Lung (tissue), 12 donors: ENCODE measurements around the gene DISC1. TPM values are rescaled to one million over a fixed set of nuclear protein-coding genes. Genes with fewer than 3 reads are reported as not detected.

Experiments
- ATAC-seq: fragments of 200-7000 bp; cut with Tn5 transposase; one replicate; pipeline ENCODE4 v1.9.1; 2020; ENCODE audit warnings: moderate number of reproducible peaks; ENCODE audit not compliant: insufficient read depth, low FRiP score
- DNase-seq, 3 donors: peaks; one replicate each; pipeline ENCODE4 v3.0.0-alpha.2; 2013 to 2017
- H3K27ac ChIP-seq, 2 donors: one replicate each; pipeline ENCODE4 v1.5.1; 2013; ENCODE audit warnings: mild to moderate bottlenecking in 2 of 2, moderate library complexity in 2 of 2, control low read depth in 1 of 2, inconsistent platforms in 1 of 2, low read depth in 1 of 2, low read length in 1 of 2
- H3K27me3 ChIP-seq, 3 donors: one replicate each; pipeline ENCODE4 v1.5.1; 2013; ENCODE audit warnings: low read length in 2 of 3; ENCODE audit not compliant: control insufficient read depth in 3 of 3, insufficient read depth in 3 of 3
- H3K36me3 ChIP-seq, 4 donors: one replicate each; pipeline ENCODE4 v1.5.1; 2013; ENCODE audit warnings: low read length in 4 of 4, mild to moderate bottlenecking in 1 of 4, moderate library complexity in 1 of 4; ENCODE audit not compliant: control insufficient read depth in 4 of 4, insufficient read depth in 4 of 4
- H3K4me1 ChIP-seq, 5 donors: one replicate each; pipeline ENCODE4 v1.5.1; 2013; ENCODE audit warnings: low read length in 5 of 5, mild to moderate bottlenecking in 2 of 5, moderate library complexity in 1 of 5; ENCODE audit not compliant: control insufficient read depth in 5 of 5, insufficient read depth in 5 of 5
- H3K4me3 ChIP-seq: one replicate; pipeline ENCODE4 v1.5.1; 2013; ENCODE audit warnings: mild to moderate bottlenecking, control low read depth, moderate library complexity
- H3K9ac ChIP-seq, 2 donors: one replicate each; pipeline ENCODE4 v1.5.1; 2013; ENCODE audit warnings: low read length in 2 of 2, control low read depth in 1 of 2; ENCODE audit not compliant: insufficient read depth in 1 of 2
- H3K9me3 ChIP-seq, 4 donors: one replicate each; pipeline ENCODE4 v1.5.1; 2013; ENCODE audit warnings: low read length in 3 of 4, mild to moderate bottlenecking in 1 of 4, moderate library complexity in 1 of 4; ENCODE audit not compliant: control insufficient read depth in 4 of 4, insufficient read depth in 3 of 4
- CTCF ChIP-seq: IDR thresholded peaks from 2 replicates; pipeline ENCODE4 v1.5.1; 2012; ENCODE audit warnings: mild to moderate bottlenecking; ENCODE audit errors: control extremely low read depth, extremely low read depth
- WGBS, 2 donors: extraction: QIAGEN DNeasy Blood & Tissue Kit; methylation state at CpG; one replicate each; pipeline ENCODE4 v1.1.7; 2013; 5-methylcytosine and 5-hydroxymethylcytosine counted together
- polyA plus RNA-seq, 2 donors: library from polyadenylated mRNA; stranded (reverse); fragments of 200-250 nt; gene quantifications; one replicate each; pipeline ENCODE4 v1.2.1, GENCODE V29; 2013
- total RNA-seq, 2 donors: library from RNA; depleted of rRNA in 1 of 2; stranded (reverse); fragments of >200 nt in 1 of 2; gene quantifications; one replicate each; pipeline ENCODE4 v1.2.1, GENCODE V29; 2014 to 2021
- donor health status: control.
- donor health status: control.
- donor health status: Bipolar disorder and iron deficiency.
- donor health status: healthy.
- donor health status: DM: yes; HTN: yes; CAD: no.

Gene DISC1
- total and polyA plus RNA-seq, 4 donors: 0.98 to 32.9 (median 6.1) TPM

DNA sequence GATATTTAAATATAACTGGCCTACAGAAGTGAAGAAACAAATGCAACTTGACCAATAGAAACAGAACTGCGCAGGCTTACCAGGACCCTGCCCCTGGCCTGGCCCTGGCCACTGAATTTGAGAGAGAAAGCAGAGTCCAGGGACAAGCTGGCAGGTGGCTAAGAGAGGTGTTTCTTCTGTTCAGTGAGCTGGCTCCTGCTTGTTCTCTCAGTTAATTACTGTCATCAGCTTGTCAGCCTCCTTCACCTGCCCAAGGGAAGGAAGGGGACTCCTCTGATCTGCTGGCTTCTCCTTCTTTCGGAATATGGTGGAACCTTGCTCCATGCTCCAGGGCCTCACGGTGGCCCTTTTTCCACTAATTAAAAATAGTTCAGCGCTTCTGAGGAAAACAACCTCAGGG, 388.4 kb downstream of the DISC1 start:
- ATAC-seq (no peak), DNase-seq (no peak)
- no peak overlapping the region for H3K27ac ChIP-seq
- TF ChIP-seq CTCF: no peak
- no peaks in the 10 kb centered on the region for H3K27me3 ChIP-seq
- H3K4me3 ChIP-seq: no peak overlapping the region
- no peaks in the 10 kb centered on the region for H3K9me3 ChIP-seq
- no peaks in the 10 kb centered on the region for H3K36me3 ChIP-seq
- peaks cover 0 to 40% (median 14%) of the 10 kb centered on the region in 5 donors for H3K4me1 ChIP-seq
- 96 to 97% methylated on average over 4 of the region's 4 CpGs for WGBS, 2 donors
- no peak overlapping the region for H3K9ac ChIP-seq

DNA sequence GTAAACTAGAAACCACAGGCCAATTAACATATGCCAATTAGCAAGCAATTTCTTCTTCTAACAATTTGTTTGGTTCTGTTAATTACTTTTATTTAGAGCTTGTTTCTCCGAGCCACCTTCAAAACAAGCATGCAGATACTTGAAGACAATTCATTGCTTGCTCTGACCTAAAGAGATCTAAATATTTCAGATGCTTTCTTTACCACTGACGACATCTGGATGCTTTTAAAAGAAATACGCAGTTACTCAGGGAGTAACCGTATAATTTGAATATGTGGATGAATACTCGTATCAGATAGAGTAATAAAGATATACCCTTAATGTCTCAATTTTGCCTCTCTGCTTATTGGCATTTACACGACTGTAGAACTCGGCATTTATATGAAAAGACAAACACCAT, 390.0 kb downstream of the DISC1 start:
- no peak overlapping the region for H3K27ac ChIP-seq
- WGBS, 2 donors: 89 to 95% methylated on average over 7 of the region's 7 CpGs
- H3K4me1 ChIP-seq: peaks cover 0 to 40% (median 14%) of the 10 kb centered on the region in 5 donors
- DNase-seq (peak in 2 of 3 donors; percentile 21 to 54), ATAC-seq (no peak)
- H3K27me3 ChIP-seq: no peaks in the 10 kb centered on the region
- no peaks in the 10 kb centered on the region for H3K9me3 ChIP-seq
- H3K9ac ChIP-seq: no peak overlapping the region
- TF ChIP-seq CTCF: no peak
- no peaks in the 10 kb centered on the region for H3K36me3 ChIP-seq
- H3K4me3 ChIP-seq: no peak overlapping the region

GRCh38 chr1:232017057-232017456, 390.5 kb downstream of the DISC1 start:
- peak in 2 of 3 donors; percentile 47 to 64 for DNase-seq
- Histone ChIP-seq H3K4me1 (peaks cover 0 to 39% (median 12%) of the 10 kb centered on the region in 5 donors), H3K27ac (no peak overlapping the region), H3K27me3 (no peaks in the 10 kb centered on the region), H3K4me3 (no peak overlapping the region), H3K9ac (no peak overlapping the region), H3K9me3 (no peaks in the 10 kb centered on the region), H3K36me3 (no peaks in the 10 kb centered on the region)
- no peak for TF ChIP-seq CTCF
- no peak for ATAC-seq
- WGBS, 2 donors: 91 to 97% methylated on average over 2 of the region's 2 CpGs

GRCh38 chr1:232017759-232018158, 391.2 kb downstream of the DISC1 start:
- Histone ChIP-seq H3K27ac (no peak overlapping the region), H3K9ac (no peak overlapping the region), H3K4me3 (no peak overlapping the region), H3K27me3 (no peaks in the 10 kb centered on the region), H3K36me3 (no peaks in the 10 kb centered on the region), H3K9me3 (no peaks in the 10 kb centered on the region), H3K4me1 (peaks cover 0 to 32% (median 5%) of the 10 kb centered on the region in 5 donors)
- no peak for TF ChIP-seq CTCF
- ATAC-seq (no peak), DNase-seq (no peak)
- 88 to 97% methylated on average over 1 of the region's 1 CpG for WGBS, 2 donors
